ENCODE results near the gene TEX13D.

- TF ChIP-seq CTCF (IDR thresholded peaks at IDR 0.05) (no peak), POLR2A (IDR thresholded peaks at IDR 0.05) (no peak)
These were observed 5.5 kb downstream of the TEX13D start for GRCh38 chrX:124337916-124338315.

Data from thyroid gland (tissue), 4 donors.